LNCAP (cell line): Measurements from ENCODE around the gene TMEM51.

Experiments used
- CTCF ChIP-seq: fragments of 450-650 bp; IDR thresholded peaks from 2 replicates; pipeline ENCODE4 v1.5.1; 2017; ENCODE audit warnings: mild to moderate bottlenecking

The TMEM51 gene

GRCh38 chr1:15215116-15215515 is 61.6 kb downstream of the TMEM51 start:
- TF ChIP-seq CTCF, result no peak

- TF ChIP-seq CTCF, result no peak
These were observed 64.1 kb downstream of the TMEM51 start for GRCh38 chr1:15217654-15218053.

- TF ChIP-seq CTCF, result no peak
These were observed 65.0 kb downstream of the TMEM51 start for GRCh38 chr1:15218287-15219279.

- no peak for TF ChIP-seq CTCF
These were observed 65.9 kb downstream of the TMEM51 start for GRCh38 chr1:15219280-15220023.

- no peak for TF ChIP-seq CTCF
These were observed 66.5 kb downstream of the TMEM51 start for GRCh38 chr1:15220024-15220392.

GRCh38 chr1:15220825-15221431 is 67.4 kb downstream of the TMEM51 start:
- TF ChIP-seq CTCF, result no peak

GRCh38 chr1:15222653-15223303 is 69.2 kb downstream of the TMEM51 start:
- TF ChIP-seq CTCF, result no peak
